ENCODE measurements around the gene VAMP7.

GRCh38 chrX:155865193-155865592 is 16.0 kb upstream of the VAMP7 start:
- no peak for TF ChIP-seq RARB (CRISPR knock-in tag; IDR thresholded peaks at IDR 0.05)
- TF ChIP-seq ARNTL (CRISPR knock-in tag; IDR thresholded peaks at IDR 0.05; ENCODE audit: borderline replicate concordance, low read depth): no peak
- TF ChIP-seq ZC3H10 (CRISPR knock-in tag; IDR thresholded peaks at IDR 0.05): no peak
- TF ChIP-seq PATZ1 (CRISPR knock-in tag; IDR thresholded peaks at IDR 0.05; ENCODE audit: borderline replicate concordance): no peak
- no peak for TF ChIP-seq ZNF70 (CRISPR knock-in tag; IDR thresholded peaks at IDR 0.05)
- TF ChIP-seq TCF4 (CRISPR knock-in tag; IDR thresholded peaks at IDR 0.05; ENCODE audit: borderline replicate concordance): no peak
- TF ChIP-seq SNAI2 (CRISPR knock-in tag; IDR thresholded peaks at IDR 0.05): no peak
- TF ChIP-seq ZFP3 (CRISPR knock-in tag; IDR thresholded peaks at IDR 0.05): no peak
- TF ChIP-seq ZFP30 (CRISPR knock-in tag; IDR thresholded peaks at IDR 0.05): no peak

All from SK-N-SH treated with all-trans-retinoic acid at 6 μM for 48 hours (cell line).